Measurements from ENCODE around the gene PTPDC1. TPM values are rescaled to one million over a fixed set of nuclear protein-coding genes. Genes with fewer than 3 reads are reported as not detected.

Gene PTPDC1
- total RNA-seq, 1 donor from 2014 or later, result 5.4 TPM

GRCh38 chr9:94147776-94148175 lies 63.5 kb downstream of the PTPDC1 start:
- H2AFZ ChIP-seq (ENCODE audit: low read depth, low read length), result no peak overlapping the region
- peaks cover 27% of the 10 kb centered on the region for H3K4me1 Mint-ChIP-seq (ENCODE audit: low read depth, unreplicated experiment)
- H3K27ac Mint-ChIP-seq (ENCODE audit: unreplicated experiment), result no peak overlapping the region
- H3K36me3 Mint-ChIP-seq (ENCODE audit: low read depth, unreplicated experiment), result peaks cover 2% of the 10 kb centered on the region
- no peaks in the 10 kb centered on the region for H3K36me3 ChIP-seq (ENCODE audit: insufficient read depth, low read length)
- peaks cover 7% of the 10 kb centered on the region for H3K27me3 Mint-ChIP-seq (ENCODE audit: low read depth, unreplicated experiment)
- DNase-seq (ENCODE audit: low read depth), result no peak
- no peaks in the 10 kb centered on the region for H3K9me3 Mint-ChIP-seq (ENCODE audit: unreplicated experiment)
- no peak overlapping the region for H3K9ac ChIP-seq (ENCODE audit: low read length)
- no peak overlapping the region for H3K4me3 ChIP-seq (ENCODE audit: insufficient read depth, low read depth, low read length)
- no peak overlapping the region for H3K27ac ChIP-seq (ENCODE audit: low read depth, low read length)
- H3K9me3 ChIP-seq (ENCODE audit: insufficient read depth, low read depth, low read length), result no peaks in the 10 kb centered on the region
- peaks cover 6% of the 10 kb centered on the region for H3K4me1 ChIP-seq (ENCODE audit: insufficient read depth, low read length)
- no peaks in the 10 kb centered on the region for H3K79me2 ChIP-seq (ENCODE audit: insufficient read depth, low read length)
- TF ChIP-seq EZH2 (IDR thresholded peaks at IDR 0.05; ENCODE audit: insufficient read depth, low read length) (no peak), CTCF (IDR thresholded peaks at IDR 0.05; ENCODE audit: insufficient read depth, low read depth, low read length) (no peak)
- no peak overlapping the region for H3K4me2 ChIP-seq (ENCODE audit: low read length)
- no peaks in the 10 kb centered on the region for H4K20me1 ChIP-seq (ENCODE audit: insufficient read depth, low read length)
- H3K27me3 ChIP-seq (ENCODE audit: insufficient read depth, low read length), result no peaks in the 10 kb centered on the region
- no peak for FAIRE-seq
- no peak overlapping the region for H3K4me3 Mint-ChIP-seq (ENCODE audit: unreplicated experiment)

- Mint-ChIP-seq H3K9me3 (ENCODE audit: unreplicated experiment) (no peaks in the 10 kb centered on the region), H3K4me3 (ENCODE audit: unreplicated experiment) (no peak overlapping the region), H3K27me3 (ENCODE audit: low read depth, unreplicated experiment) (peaks cover 7% of the 10 kb centered on the region), H3K4me1 (ENCODE audit: low read depth, unreplicated experiment) (peaks cover 27% of the 10 kb centered on the region), H3K27ac (ENCODE audit: unreplicated experiment) (no peak overlapping the region), H3K36me3 (ENCODE audit: low read depth, unreplicated experiment) (peaks cover 2% of the 10 kb centered on the region)
- Histone ChIP-seq H3K4me2 (ENCODE audit: low read length) (no peak overlapping the region), H3K36me3 (ENCODE audit: insufficient read depth, low read length) (no peaks in the 10 kb centered on the region), H3K79me2 (ENCODE audit: insufficient read depth, low read length) (no peaks in the 10 kb centered on the region), H4K20me1 (ENCODE audit: insufficient read depth, low read length) (no peaks in the 10 kb centered on the region), H3K9me3 (ENCODE audit: insufficient read depth, low read depth, low read length) (no peaks in the 10 kb centered on the region), H3K4me3 (ENCODE audit: insufficient read depth, low read depth, low read length) (no peak overlapping the region), H2AFZ (ENCODE audit: low read depth, low read length) (no peak overlapping the region), H3K27me3 (ENCODE audit: insufficient read depth, low read length) (no peaks in the 10 kb centered on the region), H3K27ac (ENCODE audit: low read depth, low read length) (no peak overlapping the region), H3K9ac (ENCODE audit: low read length) (no peak overlapping the region), H3K4me1 (ENCODE audit: insufficient read depth, low read length) (peaks cover 6% of the 10 kb centered on the region)
- TF ChIP-seq CTCF (IDR thresholded peaks at IDR 0.05; ENCODE audit: insufficient read depth, low read depth, low read length), result no peak
- TF ChIP-seq EZH2 (IDR thresholded peaks at IDR 0.05; ENCODE audit: insufficient read depth, low read length), result no peak
- DNase-seq (ENCODE audit: low read depth), result no peak
- FAIRE-seq, result no peak
Measured at GRCh38 chr9:94148419-94148818, 64.2 kb downstream of the PTPDC1 start.

- no peak for FAIRE-seq
- no peak overlapping the region for H3K9ac ChIP-seq (ENCODE audit: low read length)
- no peak overlapping the region for H3K4me2 ChIP-seq (ENCODE audit: low read length)
- no peak overlapping the region for H3K4me3 ChIP-seq (ENCODE audit: insufficient read depth, low read depth, low read length)
- no peak overlapping the region for H3K27ac ChIP-seq (ENCODE audit: low read depth, low read length)
- Mint-ChIP-seq H3K27ac (ENCODE audit: unreplicated experiment) (no peak overlapping the region), H3K4me3 (ENCODE audit: unreplicated experiment) (no peak overlapping the region), H3K36me3 (ENCODE audit: low read depth, unreplicated experiment) (peaks cover 2% of the 10 kb centered on the region), H3K27me3 (ENCODE audit: low read depth, unreplicated experiment) (peaks cover under 1% of the 10 kb centered on the region), H3K4me1 (ENCODE audit: low read depth, unreplicated experiment) (peaks cover 27% of the 10 kb centered on the region), H3K9me3 (ENCODE audit: unreplicated experiment) (peaks cover 2% of the 10 kb centered on the region)
- no peaks in the 10 kb centered on the region for H4K20me1 ChIP-seq (ENCODE audit: insufficient read depth, low read length)
- no peaks in the 10 kb centered on the region for H3K36me3 ChIP-seq (ENCODE audit: insufficient read depth, low read length)
- DNase-seq (ENCODE audit: low read depth), result no peak
- no peaks in the 10 kb centered on the region for H3K79me2 ChIP-seq (ENCODE audit: insufficient read depth, low read length)
- peaks cover 6% of the 10 kb centered on the region for H3K4me1 ChIP-seq (ENCODE audit: insufficient read depth, low read length)
- TF ChIP-seq CTCF (IDR thresholded peaks at IDR 0.05; ENCODE audit: insufficient read depth, low read depth, low read length) (no peak), EZH2 (IDR thresholded peaks at IDR 0.05; ENCODE audit: insufficient read depth, low read length) (no peak)
- H2AFZ ChIP-seq (ENCODE audit: low read depth, low read length), result no peak overlapping the region
- H3K27me3 ChIP-seq (ENCODE audit: insufficient read depth, low read length), result no peaks in the 10 kb centered on the region
- H3K9me3 ChIP-seq (ENCODE audit: insufficient read depth, low read depth, low read length), result no peaks in the 10 kb centered on the region
Measured at GRCh38 chr9:94149696-94150095, 65.4 kb downstream of the PTPDC1 start.
